GM12878 (cell line): ENCODE results near the gene ASXL2. TPM values are rescaled to one million over a fixed set of nuclear protein-coding genes. Genes with fewer than 3 reads are reported as not detected.
"Not testable (repeated sequence)": the region's sequence is repeated elsewhere in the genome, so short reads cannot be mapped to it uniquely, and the experiment has no call there.

Experiments
- ATAC-seq: fragments of 200-7000 bp; cut with Tn5 transposase; 3 replicates; pipeline ENCODE4 v1.9.1; 2020; ENCODE audit warnings: mild to moderate bottlenecking, moderate library complexity
- BruUV-seq: library from RNA; stranded (reverse); fragments of 400-500 nt; replicated peaks from 2 replicates; lab custom pipeline; 2021; lab: Mats Ljungman, UMichigan
- CTCF ChIA-PET: fragments of 300-600 bp; sonication (Branson Sonifier 250); formaldehyde crosslinking; extraction: SDS; loops from one replicate; lab custom pipeline; 2021; ENCODE audit warnings: inconsistent platforms; lab: Yijun Ruan, JAX
- POLR2A ChIA-PET: fragments of 350-600 bp; formaldehyde crosslinking; extraction: SDS; loops from one replicate; lab custom pipeline; 2021; ENCODE audit warnings: inconsistent platforms; lab: Charles Lee
- RAD21 ChIA-PET: fragments of 300-600 bp; sonication (Branson Sonifier 250); formaldehyde crosslinking; loops from one replicate; lab custom pipeline; 2023; ENCODE audit warnings: antibody characterized with exemption; ENCODE audit not compliant: unreplicated experiment; lab: Charles Lee
- SMC1A ChIA-PET: fragments of 300-600 bp; sonication (Branson Sonifier 250); formaldehyde crosslinking; loops from one replicate; lab custom pipeline; 2023; ENCODE audit not compliant: unreplicated experiment, uncharacterized antibody; lab: Charles Lee
- DNase-seq: peaks from one replicate; pipeline ENCODE4 v3.0.0-alpha.2; 2011; ENCODE audit warnings: low read depth, low spot score
- FAIRE-seq: peaks from 3 replicates; lab custom pipeline; 2011; peaks lifted over from hg19 to GRCh38; lab: Jason Lieb, UNC
- H2AFZ ChIP-seq: 2 replicates; pipeline ENCODE4 v1.6.0; 2011; ENCODE audit warnings: low read depth, low read length, control low read depth; ENCODE audit not compliant: control insufficient read depth
- H3K27ac ChIP-seq: 2 replicates; pipeline ENCODE4 v1.5.1; 2011; ENCODE audit warnings: control low read depth; ENCODE audit not compliant: control insufficient read depth, insufficient read depth
- H3K27me3 ChIP-seq, 2 experiments: replicated peaks in 1 of 2; 2 replicates each; pipeline versions ENCODE4 v1.6.0 to v1.6.1; 2011; ENCODE audit warnings: low read length in 1 of 2; ENCODE audit not compliant: control insufficient read depth in 2 of 2, insufficient read depth in 2 of 2
- H3K36me3 ChIP-seq, 2 experiments: 2 replicates each; pipeline ENCODE4 v1.5.1; 2011; ENCODE audit warnings: low read length in 1 of 2; ENCODE audit not compliant: control insufficient read depth in 2 of 2, insufficient read depth in 2 of 2
- H3K4me1 ChIP-seq: 2 replicates; pipeline ENCODE4 v1.6.1; 2011; ENCODE audit warnings: mild to moderate bottlenecking, low read length, moderate library complexity, mixed read lengths; ENCODE audit not compliant: control insufficient read depth, insufficient read depth
- H3K4me2 ChIP-seq: 2 replicates; pipeline ENCODE4 v1.6.0; 2011; ENCODE audit warnings: control low read depth; ENCODE audit not compliant: control insufficient read depth, insufficient read depth
- H3K4me3 ChIP-seq: fragments of 200-600 bp; sonication (generic); 2 replicates; pipeline ENCODE4 v1.5.1; 2016
- H3K79me2 ChIP-seq: 2 replicates; pipeline ENCODE4 v1.6.0; 2011; ENCODE audit warnings: low read length; ENCODE audit not compliant: control insufficient read depth, insufficient read depth
- H3K9ac ChIP-seq: 2 replicates; pipeline ENCODE4 v1.8.0; 2011; ENCODE audit warnings: low read length, control low read depth, mixed read lengths; ENCODE audit not compliant: control insufficient read depth, insufficient read depth
- H3K9me3 ChIP-seq: replicated peaks from 3 replicates; pipeline ENCODE4 v1.5.1; 2011; ENCODE audit warnings: mild to moderate bottlenecking, low read length; ENCODE audit not compliant: control insufficient read depth, insufficient read depth
- H4K20me1 ChIP-seq: 2 replicates; pipeline ENCODE4 v1.6.0; 2011; ENCODE audit not compliant: control insufficient read depth, insufficient read depth
- BMI1 ChIP-seq: fragments of 450-650 bp; IDR thresholded peaks from 2 replicates; pipeline ENCODE4 v1.6.1; 2016; ENCODE audit warnings: mild to moderate bottlenecking, moderate library complexity, borderline replicate concordance
- RB1 ChIP-seq: fragments of 450-650 bp; formaldehyde crosslinking; IDR thresholded peaks from 2 replicates; pipeline ENCODE4 v1.6.1; 2017; ENCODE audit warnings: mild to moderate bottlenecking, borderline replicate concordance
- RBBP5 ChIP-seq: fragments of 200-600 bp; sonication (generic); conservative IDR thresholded peaks from 2 replicates; pipeline ENCODE4 v1.6.1; 2016
- RELB ChIP-seq: fragments of 450-650 bp; IDR thresholded peaks from 2 replicates; pipeline ENCODE4 v1.6.1; 2017; ENCODE audit warnings: low read depth, mild to moderate bottlenecking, moderate library complexity
- WGBS: methylation state at CpG from one replicate; pipeline ENCODE4 v1.1.6; 2016; ENCODE audit warnings: low lambda C conversion rate; ENCODE audit not compliant: insufficient replicate concordance, insufficient coverage; ENCODE audit errors: missing lambda C conversion rate; 5-methylcytosine and 5-hydroxymethylcytosine counted together
- in situ Hi-C: fragments of 300-500 bp; cut with MboI; formaldehyde crosslinking; loops from 9 replicates; pipeline ENCODE4 v1.14.3; 2018; ENCODE audit warnings: mixed read lengths
- intact Hi-C: fragments of 100-400 bp; cut with micrococcal nuclease; formaldehyde crosslinking; loops from one replicate; pipeline ENCODE4 v1.14.2; 2022; ENCODE audit not compliant: unreplicated experiment
- polyA plus RNA-seq, 11 experiments: library from polyadenylated mRNA; depleted of rRNA in 4 of 11; unstranded in 6 of 11; stranded (reverse) in 5 of 11; fragments of >200 nt; fragmentation: Nextera tagmentation in 4 of 11; fragmentation: Illumina TruSeq in 1 of 11; extraction: Ambion mirVana in 4 of 11; extraction: Trizol in 1 of 11; gene quantifications; 1 replicate in 1 of 11; 2 replicates in 10 of 11; pipeline versions ENCODE4 v1.2.1 to v1.2.3, GENCODE V29; 2011 to 2016; ENCODE audit warnings: inconsistent platforms in 2 of 11, missing spikeins in 2 of 11, low read depth in 1 of 11
- total RNA-seq, 4 experiments: library from RNA; depleted of rRNA in 3 of 4; stranded (reverse); fragments of >200 nt in 3 of 4; fragmentation: Illumina TruSeq in 1 of 4; extraction: Trizol in 1 of 4; gene quantifications; 2 replicates each; pipeline versions ENCODE4 v1.2.1 to v1.2.3, GENCODE V29; 2013 to 2021
- TF ChIP-seq, protein P1 (sequence below): fragments of 450-650 bp; formaldehyde crosslinking; IDR thresholded peaks from 2 replicates; pipeline ENCODE4 v1.4.0; 2020; ENCODE audit warnings: mild to moderate bottlenecking, moderate library complexity

Gene ASXL2
- total and polyA plus RNA-seq, 10 of the 15 experiments (the other 5 are each of a cell fraction or from before 2014, with no cell fraction given), result 1.3 to 17.7 (median 5.5) TPM

GRCh38 chr2:25829377-25829704 lies 48.9 kb downstream of the ASXL2 start (continued):
- TF ChIP-seq, protein P1, sequence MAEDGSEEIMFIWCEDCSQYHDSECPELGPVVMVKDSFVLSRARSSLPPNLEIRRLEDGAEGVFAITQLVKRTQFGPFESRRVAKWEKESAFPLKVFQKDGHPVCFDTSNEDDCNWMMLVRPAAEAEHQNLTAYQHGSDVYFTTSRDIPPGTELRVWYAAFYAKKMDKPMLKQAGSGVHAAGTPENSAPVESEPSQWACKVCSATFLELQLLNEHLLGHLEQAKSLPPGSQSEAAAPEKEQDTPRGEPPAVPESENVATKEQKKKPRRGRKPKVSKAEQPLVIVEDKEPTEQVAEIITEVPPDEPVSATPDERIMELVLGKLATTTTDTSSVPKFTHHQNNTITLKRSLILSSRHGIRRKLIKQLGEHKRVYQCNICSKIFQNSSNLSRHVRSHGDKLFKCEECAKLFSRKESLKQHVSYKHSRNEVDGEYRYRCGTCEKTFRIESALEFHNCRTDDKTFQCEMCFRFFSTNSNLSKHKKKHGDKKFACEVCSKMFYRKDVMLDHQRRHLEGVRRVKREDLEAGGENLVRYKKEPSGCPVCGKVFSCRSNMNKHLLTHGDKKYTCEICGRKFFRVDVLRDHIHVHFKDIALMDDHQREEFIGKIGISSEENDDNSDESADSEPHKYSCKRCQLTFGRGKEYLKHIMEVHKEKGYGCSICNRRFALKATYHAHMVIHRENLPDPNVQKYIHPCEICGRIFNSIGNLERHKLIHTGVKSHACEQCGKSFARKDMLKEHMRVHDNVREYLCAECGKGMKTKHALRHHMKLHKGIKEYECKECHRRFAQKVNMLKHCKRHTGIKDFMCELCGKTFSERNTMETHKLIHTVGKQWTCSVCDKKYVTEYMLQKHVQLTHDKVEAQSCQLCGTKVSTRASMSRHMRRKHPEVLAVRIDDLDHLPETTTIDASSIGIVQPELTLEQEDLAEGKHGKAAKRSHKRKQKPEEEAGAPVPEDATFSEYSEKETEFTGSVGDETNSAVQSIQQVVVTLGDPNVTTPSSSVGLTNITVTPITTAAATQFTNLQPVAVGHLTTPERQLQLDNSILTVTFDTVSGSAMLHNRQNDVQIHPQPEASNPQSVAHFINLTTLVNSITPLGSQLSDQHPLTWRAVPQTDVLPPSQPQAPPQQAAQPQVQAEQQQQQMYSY (CRISPR knock-in tag), result no peak
- no peak for TF ChIP-seq RBBP5
- no peak for TF ChIP-seq RELB
- TF ChIP-seq BMI1, result no peak
- no peak for TF ChIP-seq RB1

- BruUV-seq, FAIRE-seq, H3K27me3 ChIP-seq, H3K36me3 ChIP-seq, H4K20me1 ChIP-seq, ATAC-seq, H3K27ac ChIP-seq, H3K4me2 ChIP-seq, H3K9me3 ChIP-seq, H3K79me2 ChIP-seq, RAD21 ChIA-PET, H3K4me3 ChIP-seq, H3K9ac ChIP-seq, intact Hi-C loops, H3K4me1 ChIP-seq, in situ Hi-C loops, H2AFZ ChIP-seq, DNase-seq: not testable (repeated sequence)
- SMC1A ChIA-PET, result interaction anchor here (0.6 to 2.3 kb wide), 2 partner anchors 24 to 129 kb away, joined by 3 to 8 read pairs; no protein-coding TSS in a partner anchor
- POLR2A ChIA-PET, result interaction anchor here (0.6 kb wide), 3 partner anchors 11 to 307 kb away, joined by 3 to 8 read pairs (median 3); no protein-coding TSS in a partner anchor
- CTCF ChIA-PET, result interaction anchor here (1.3 to 5.9 kb wide), 2 partner anchors 23 to 39 kb away, joined by 3 to 24 read pairs; no protein-coding TSS in a partner anchor
- 76% methylated on average over 7 of the region's 7 CpGs for WGBS
Measured at GRCh38 chr2:25828532-25829376, 49.5 kb downstream of the ASXL2 start.
